ENCODE results near the gene SLC16A1.
A peak's percentile ranks its signal among the peaks of the same experiment; 100 is the strongest.
"Not testable (repeated sequence)": the region's sequence is repeated elsewhere in the genome, so short reads cannot be mapped to it uniquely, and the experiment has no call there.

SLC16A1 gene

GRCh38 chr1:112961072-112961471 is 5.1 kb upstream of the SLC16A1 start:
- no peak for DNase-seq

DNA sequence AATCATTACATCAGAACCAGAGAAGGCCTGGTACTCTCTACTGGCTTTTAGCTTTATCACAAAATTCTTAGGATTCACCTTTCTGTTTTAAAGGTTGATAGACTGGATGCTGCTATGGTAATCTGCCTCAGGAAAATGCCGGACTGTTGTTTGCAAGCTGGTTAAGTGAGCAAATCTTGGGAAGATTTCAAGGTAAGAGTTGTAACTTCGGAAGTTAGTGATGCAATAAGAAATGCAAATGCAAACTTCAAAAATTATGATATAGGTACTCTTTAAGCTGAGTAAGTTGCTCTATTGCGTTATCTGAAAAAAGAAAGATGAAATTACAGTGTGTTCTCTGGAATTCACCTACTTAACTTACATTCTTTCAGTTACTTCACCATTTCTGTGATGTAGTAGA is 4.4 kb upstream of the SLC16A1 start:
- DNase-seq = no peak

- DNase-seq = not testable (repeated sequence)
Observed at GRCh38 chr1:112958236-112958635, 2.2 kb upstream of the SLC16A1 start.

- peak; percentile 53 for DNase-seq
Observed at GRCh38 chr1:112957133-112957812, 1.3 kb upstream of the SLC16A1 start.

GRCh38 chr1:112956544-112957132 is 642 bp upstream of the SLC16A1 start:
- DNase-seq = no peak

DNA sequence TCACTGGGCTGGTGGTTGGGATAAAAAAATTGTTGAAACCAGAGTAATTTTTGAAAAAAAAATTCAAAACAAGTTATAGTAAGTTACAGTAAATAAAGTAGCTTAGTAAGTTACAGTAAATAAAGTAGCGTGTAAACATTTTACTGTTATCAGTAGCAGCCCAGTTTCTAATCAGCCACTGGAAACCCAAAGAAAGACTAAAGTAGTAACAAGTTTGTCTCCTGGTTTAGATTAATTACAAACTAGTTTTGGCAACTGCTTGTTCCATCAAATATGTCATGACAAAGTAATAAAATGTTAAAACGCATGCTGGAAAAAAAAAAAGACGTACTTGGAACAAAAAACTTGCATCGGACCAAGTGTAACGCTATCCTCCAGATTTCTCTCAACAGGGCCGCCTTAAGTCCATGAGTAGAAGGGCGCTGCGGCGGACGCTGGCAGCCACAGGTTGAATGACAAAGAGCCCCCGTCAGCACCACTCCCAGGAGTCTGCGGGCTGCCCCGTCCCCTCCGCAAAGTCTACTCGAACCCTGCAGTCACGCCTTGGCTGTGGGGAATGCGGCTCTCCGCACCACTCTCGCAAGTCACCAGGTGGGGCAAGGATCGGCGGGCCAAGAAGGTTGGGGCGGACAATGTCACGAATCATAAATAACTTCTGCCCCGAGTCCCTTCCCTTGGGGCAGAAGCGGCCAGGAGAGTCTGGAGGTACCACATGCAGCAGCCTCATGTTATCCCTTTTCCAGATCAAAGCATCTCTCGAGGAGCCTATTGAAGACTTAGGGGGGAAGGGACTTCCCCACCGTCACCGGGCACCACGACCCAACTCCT is 837 bp downstream of the SLC16A1 start:
- no peak for DNase-seq

DNA sequence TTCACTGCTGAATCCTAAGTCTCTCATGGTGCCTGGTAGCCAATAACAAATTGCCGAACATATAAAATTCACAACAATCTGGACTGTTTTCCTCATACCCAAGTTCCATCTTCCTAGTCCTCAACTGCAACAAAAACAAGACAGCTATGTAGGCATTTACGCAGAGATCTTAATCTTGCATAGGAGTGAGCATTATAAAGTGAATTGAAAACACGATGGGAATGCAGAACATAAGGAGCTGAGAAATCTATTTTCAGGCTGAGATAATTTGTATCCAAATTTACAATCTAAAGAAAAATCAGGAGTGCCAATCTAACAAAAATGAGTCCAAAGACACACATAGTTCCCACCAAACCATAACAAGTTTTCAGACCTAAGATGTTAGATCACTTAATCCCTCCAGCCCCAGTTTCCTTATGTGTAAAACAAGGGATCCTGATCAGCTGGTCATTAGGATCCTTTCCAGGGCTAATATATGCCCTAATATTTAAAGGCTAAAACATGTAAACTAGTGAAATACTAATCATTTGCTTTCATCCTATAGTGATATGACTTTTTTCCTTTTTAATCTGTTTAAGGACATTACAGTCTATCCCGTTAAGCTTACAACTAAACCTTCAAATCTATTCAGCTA is 1.9 kb downstream of the SLC16A1 start:
- no peak for DNase-seq

- no peak for DNase-seq
Observed at GRCh38 chr1:112950426-112950825, 5.6 kb downstream of the SLC16A1 start.

GRCh38 chr1:112946683-112947082 is 9.3 kb downstream of the SLC16A1 start:
- DNase-seq = no peak

DNA sequence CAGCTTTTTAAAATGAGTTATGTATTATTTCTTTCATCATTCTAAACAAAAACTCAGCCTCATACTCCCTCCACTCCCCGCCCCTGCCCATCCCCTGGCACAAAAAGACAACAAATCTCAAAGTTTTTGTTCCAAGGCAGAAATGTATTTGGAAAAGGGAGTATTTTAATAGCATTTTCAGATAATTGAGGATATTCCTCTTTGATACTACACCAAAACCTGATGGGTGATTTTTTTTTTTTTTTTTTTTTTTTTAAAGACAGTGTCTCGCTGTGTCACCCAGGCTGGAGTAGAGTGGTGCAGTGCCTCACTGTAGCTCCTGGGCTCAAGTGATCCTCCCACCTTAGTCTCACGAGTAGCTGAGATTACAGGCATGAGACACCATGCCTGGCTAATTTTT is 16.2 kb downstream of the SLC16A1 start:
- no peak for DNase-seq

- DNase-seq = no peak
Observed at GRCh38 chr1:112938210-112938609, 17.8 kb downstream of the SLC16A1 start.

DNA sequence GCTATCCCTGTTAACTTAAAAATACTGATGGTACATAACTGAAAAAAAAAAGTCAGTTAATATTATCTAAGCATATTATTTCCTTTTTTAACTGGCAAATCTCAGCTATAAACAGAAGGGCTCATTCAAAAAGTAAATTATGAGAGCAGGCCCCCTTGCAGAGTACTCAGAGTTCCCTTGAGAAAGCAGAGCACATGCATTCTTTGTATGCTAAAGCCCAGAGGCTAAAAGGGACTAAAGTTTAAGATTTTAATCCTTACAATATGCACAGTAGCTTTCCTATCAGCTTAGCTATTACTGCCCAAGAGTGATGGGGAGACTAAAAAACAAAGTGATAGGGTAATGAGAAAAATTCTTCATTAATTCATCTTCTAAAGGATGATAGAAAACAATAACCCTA is 18.5 kb downstream of the SLC16A1 start:
- DNase-seq = no peak

DNA sequence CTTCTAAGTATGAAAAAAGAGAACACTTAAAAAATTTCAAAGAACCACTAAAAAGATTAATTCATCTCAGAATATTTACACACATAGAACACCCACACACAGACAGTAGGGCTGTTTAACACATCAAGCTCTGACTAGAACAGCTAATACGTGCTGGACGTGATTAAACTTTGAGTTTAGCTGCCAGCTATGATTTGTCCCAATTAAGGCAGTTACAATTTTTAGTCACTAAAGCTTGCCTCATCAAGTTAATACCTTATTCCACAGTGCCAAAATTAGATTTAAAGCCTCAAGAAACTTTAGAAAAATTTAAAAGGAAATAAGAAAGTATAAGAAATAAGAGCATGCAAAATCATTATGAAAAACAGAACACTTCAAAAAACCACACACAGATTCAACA is 18.9 kb downstream of the SLC16A1 start:
- no peak for DNase-seq

DNA sequence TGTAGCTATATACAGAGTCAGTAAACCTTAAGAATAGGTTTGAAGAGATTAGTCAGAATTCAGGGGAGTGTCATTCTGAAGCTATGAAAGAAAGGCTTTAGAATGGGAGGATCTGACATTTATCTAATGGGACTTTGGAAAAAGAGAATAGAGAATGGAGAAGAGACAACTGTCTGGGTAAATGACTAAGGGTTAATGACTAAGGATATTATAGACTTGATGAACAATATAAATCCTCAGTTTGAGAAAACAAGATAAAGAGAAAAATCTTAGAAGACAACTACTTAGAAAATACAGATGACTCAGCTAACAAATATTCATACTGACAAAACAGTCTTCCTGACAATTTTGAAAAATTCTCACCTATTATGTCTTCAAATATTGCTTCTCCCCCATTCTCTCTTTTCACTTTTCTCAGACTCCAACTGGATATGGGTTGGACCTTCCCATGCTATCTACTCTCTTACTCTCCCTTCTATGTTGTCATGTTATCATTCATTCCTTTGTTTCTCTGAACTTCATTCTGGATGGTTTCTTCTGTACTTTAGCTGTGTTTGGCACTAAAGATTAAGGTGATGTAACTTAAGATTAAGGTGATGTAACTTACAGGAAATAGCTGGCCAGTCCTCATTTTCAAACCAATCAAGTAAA is 20.4 kb downstream of the SLC16A1 start:
- DNase-seq = no peak

DNA sequence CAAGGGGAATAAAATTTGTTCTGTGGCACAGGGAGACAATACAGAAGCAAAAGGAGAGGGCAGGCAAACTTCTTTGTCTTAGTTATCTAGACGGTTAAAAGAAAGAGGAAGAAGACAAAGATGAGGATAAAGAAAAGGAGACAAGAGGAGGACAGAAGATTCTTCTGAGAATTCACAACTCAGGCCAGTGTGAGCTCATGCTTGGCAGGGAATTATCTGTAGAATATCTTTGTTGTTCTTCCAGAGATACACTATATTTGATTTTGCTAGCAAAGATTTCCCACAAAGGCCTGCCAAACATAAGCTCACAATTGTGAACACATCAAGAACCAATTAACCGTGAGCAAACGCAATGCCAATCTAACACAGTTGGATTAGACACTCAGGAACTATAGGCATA is 21.4 kb downstream of the SLC16A1 start:
- DNase-seq = no peak

GRCh38 chr1:112933820-112934571 is 22.0 kb downstream of the SLC16A1 start:
- no peak for DNase-seq

GRCh38 chr1:112929979-112930378 is 26.0 kb downstream of the SLC16A1 start:
- no peak for DNase-seq

GRCh38 chr1:112927462-112927990 is 28.5 kb downstream of the SLC16A1 start:
- no peak for DNase-seq

DNA sequence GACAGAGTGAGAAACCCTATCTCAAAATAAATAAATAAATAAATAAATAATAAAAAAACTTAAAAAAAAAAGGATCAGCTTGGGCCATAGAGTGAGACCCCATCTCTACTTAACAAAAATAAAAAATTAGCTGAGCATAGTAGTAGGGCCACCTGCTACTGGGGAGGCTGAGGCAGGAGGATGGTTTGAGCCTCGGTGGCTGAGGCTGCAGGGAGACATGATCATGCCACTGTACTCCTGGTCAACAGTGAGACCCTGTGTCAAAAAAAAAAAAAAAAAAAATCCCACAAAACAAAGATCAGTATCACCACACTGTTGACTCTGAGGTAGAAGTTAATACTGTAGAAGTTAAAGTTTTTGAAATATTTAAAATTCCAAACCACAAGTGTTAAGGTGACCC is 29.1 kb downstream of the SLC16A1 start:
- DNase-seq = no peak

- no peak for DNase-seq
Observed at GRCh38 chr1:112925015-112925414, 31.0 kb downstream of the SLC16A1 start.

DNA sequence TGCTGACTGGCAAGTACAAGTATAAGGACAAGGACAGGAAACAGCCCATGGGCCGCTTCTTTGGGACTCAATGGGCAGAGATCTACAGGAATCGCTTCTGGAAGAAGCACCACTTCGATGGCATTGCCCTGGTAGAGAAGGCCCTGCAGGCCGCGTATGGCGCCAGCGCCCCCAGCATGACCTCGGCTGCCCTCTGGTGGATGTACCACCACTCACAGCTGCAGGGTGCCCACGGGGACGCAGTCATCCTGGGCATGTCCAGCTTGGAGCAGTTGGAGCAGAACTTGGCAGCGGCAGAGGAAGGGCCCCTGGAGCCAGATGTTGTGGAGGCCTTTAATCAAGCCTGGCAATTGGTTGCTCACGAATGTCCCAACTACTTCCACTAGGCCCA is 32.0 kb downstream of the SLC16A1 start:
- DNase-seq = no peak

Data from NCI-H2029 treated with DMSO at 0.1 percent for 48 hours (cell line).